ENCODE results near the gene UBE2Q2. TPM values are rescaled to one million over a fixed set of nuclear protein-coding genes. Genes with fewer than 3 reads are reported as not detected.

The UBE2Q2 gene
- total RNA-seq, 1 donor: 58.6 TPM

DNA sequence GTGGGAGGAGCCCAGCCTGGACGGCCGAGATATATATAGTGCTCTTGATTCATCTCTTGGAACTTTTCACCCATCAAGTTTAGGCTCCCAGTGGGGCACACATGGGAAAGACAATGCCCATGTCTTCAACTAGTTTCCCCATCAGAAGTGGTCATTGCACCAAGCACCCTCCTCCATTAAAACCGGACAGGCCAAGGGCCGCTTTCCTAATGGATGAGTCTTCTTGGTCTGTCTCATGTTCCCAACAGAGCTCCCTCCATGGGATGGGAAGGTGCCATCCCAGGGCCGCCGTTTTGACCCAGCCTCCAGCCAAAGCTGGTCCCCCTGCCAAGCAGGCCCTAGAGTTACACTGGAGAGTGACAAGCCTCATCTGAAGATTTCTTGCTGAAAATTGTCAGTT lies 34.7 kb upstream of the UBE2Q2 start:
- TF ChIP-seq, protein P1, sequence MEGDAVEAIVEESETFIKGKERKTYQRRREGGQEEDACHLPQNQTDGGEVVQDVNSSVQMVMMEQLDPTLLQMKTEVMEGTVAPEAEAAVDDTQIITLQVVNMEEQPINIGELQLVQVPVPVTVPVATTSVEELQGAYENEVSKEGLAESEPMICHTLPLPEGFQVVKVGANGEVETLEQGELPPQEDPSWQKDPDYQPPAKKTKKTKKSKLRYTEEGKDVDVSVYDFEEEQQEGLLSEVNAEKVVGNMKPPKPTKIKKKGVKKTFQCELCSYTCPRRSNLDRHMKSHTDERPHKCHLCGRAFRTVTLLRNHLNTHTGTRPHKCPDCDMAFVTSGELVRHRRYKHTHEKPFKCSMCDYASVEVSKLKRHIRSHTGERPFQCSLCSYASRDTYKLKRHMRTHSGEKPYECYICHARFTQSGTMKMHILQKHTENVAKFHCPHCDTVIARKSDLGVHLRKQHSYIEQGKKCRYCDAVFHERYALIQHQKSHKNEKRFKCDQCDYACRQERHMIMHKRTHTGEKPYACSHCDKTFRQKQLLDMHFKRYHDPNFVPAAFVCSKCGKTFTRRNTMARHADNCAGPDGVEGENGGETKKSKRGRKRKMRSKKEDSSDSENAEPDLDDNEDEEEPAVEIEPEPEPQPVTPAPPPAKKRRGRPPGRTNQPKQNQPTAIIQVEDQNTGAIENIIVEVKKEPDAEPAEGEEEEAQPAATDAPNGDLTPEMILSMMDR (IDR thresholded peaks at IDR 0.05; ENCODE audit: insufficient read depth, low read length): no peak
- DNase-seq (ENCODE audit: low read depth): no peak
- no peak overlapping the region for H3K4me3 ChIP-seq (ENCODE audit: low read depth, low read length)

DNA sequence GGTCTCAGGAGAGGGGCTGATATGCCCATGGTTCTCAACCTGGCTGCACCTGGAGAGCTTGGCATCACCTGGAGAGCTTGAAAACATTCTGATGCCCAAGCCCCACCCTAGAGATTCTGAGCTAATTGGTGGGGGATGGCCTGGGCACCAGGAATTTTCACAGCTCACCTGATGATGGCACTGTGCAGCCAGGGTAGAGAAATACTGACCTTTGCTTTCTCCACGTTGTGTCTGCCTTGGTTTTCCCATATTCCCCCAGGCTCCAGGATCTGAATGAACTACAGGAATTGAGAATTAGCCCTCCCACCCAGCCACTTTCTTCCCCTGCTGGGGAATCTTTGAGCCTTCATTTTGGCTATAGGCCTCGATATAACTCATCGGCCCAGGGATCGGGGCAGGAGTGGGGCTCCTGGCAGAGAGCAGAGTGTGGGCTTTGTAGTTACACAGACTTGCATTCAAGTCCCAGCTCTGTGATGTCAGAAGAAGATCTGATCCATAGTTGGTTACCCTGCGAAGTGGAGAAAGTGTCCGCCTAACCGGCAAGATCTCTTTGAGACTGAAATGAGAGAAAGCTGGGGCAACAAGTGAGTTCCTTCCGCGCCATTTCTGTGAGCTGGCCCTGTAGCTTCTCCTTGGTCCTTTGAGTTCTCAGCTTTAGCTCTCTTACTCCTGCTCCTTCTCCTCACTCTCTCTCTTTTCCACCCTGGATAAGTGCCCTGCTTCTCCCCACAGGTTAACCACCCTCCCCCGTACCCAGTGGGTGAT lies 33.1 kb upstream of the UBE2Q2 start:
- H3K4me3 ChIP-seq (ENCODE audit: low read depth, low read length): no peak overlapping the region
- peak; percentile 48 for DNase-seq (ENCODE audit: low read depth)
- TF ChIP-seq, protein P1 (IDR thresholded peaks at IDR 0.05; ENCODE audit: insufficient read depth, low read length): peak; percentile 41

DNA sequence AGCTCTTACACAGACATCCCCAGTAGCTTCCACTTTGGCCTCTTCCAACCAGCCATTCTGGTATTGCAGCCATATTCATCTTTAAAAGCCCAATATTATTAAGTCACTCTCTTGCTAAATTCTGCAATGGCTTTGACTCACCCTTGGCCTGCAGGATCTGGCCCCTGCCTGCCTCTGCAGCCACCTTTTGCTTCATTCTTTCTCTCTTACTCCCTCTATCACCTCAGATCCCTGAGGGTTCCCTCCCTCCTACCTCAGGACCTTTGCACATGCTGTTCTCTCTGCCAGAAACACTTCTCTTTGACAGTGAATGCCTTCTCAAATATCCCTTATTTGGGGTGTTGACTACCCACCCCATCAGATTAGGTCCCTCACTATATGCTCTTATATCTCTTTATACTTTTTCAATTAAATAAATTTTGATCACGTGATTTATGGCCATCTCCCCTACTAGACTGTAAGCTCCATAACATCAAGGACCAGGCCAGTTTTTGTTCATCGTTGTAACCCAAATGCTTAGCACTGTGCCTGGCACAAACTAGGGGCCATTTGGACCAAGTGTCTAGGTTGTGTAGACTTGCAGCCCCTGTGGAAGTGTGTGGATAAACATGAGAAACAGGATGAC lies 32.3 kb upstream of the UBE2Q2 start:
- H3K4me3 ChIP-seq (ENCODE audit: low read depth, low read length): no peak overlapping the region
- no peak for DNase-seq (ENCODE audit: low read depth)
- TF ChIP-seq, protein P1 (IDR thresholded peaks at IDR 0.05; ENCODE audit: insufficient read depth, low read length): no peak

DNA sequence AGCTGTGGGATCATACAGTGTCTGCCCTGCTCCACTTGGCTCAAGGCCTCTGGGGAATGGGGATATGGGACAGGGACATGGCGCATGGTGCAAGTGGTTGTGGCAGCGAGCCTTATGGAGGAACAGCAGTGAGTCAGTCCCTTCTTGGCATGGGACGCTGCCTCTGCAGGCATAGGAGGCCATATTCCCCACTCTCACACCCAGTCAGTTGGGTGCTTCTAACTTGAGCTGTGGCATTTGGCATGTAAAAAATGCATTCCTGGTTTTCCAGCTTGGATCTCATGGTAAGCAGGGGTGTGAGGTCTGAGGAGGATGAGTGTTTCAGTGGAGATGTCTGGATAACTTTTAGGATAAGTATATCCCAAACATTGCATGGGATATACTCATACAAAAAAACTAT lies 31.6 kb upstream of the UBE2Q2 start:
- no peak overlapping the region for H3K4me3 ChIP-seq (ENCODE audit: low read depth, low read length)
- TF ChIP-seq, protein P1 (IDR thresholded peaks at IDR 0.05; ENCODE audit: insufficient read depth, low read length): no peak
- DNase-seq (ENCODE audit: low read depth): peak; percentile 16

DNA sequence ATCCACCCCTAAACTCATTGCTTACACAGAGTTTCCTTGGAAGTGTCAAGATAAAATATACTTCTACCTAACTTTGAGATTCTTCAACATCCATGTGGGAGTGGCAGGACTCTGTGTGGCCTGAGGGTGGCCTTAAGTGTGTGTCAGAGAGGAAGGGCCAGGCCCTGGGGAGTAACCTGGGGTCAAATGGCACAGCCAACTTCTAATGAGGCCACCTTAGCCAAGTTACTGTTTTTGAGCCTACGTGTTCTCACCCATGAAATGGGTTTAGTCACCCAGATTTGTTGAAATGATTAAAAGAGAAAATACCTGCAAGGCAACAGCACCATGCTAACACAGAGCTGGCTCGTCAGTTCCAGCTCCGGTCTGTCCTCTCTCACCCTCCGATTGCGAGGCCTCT lies 28.5 kb upstream of the UBE2Q2 start:
- no peak for DNase-seq (ENCODE audit: low read depth)
- TF ChIP-seq, protein P1 (IDR thresholded peaks at IDR 0.05; ENCODE audit: insufficient read depth, low read length): no peak
- H3K4me3 ChIP-seq (ENCODE audit: low read depth, low read length): no peak overlapping the region

DNA sequence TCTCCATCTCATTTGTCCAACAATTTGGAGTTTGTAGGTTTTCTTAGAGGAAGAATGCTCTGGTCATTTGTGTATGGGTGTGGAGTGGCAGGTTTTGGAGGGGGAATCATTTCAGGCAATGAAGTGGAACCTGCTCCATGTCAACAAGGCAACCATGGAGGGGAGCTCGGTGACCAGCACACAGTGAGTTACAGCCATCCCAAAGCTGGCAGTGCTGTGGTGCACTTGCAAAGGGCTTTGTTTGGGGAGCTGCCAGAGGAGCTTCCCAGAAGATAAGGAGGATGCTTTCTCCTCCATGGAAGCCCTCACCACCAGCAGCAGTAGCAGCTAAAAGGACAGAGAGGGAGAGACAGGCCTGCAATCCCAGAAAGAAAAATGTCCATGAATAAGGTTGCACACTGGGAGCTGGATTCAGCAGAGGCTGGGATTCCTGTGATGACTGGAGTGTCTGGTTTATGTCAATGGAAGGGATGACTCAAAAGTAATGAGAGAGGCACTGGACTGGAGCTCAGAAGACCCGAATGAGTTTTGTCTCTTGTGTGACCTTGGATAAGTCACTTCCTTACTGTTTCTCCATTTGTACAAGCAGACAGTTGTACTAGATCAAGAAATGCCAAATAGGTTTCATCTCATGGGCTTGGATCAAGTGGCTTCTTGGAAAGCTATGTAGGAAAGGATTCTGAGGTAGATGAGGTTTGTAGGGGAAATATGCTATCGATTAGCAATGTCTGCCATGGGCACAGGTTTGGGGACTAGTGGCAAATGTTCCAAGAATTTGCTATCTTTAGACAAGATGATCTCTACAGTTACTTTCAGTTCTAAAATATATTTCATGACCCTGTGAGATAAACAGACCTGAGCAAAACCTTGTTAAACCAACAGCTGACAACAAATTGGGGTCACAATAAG lies 27.2 kb upstream of the UBE2Q2 start:
- peak; percentile 59 for DNase-seq (ENCODE audit: low read depth)
- no peak overlapping the region for H3K4me3 ChIP-seq (ENCODE audit: low read depth, low read length)
- TF ChIP-seq, protein P1 (IDR thresholded peaks at IDR 0.05; ENCODE audit: insufficient read depth, low read length): no peak

Data from fibroblast of the aortic adventitia (primary cell).